ENCODE results near the gene PPP2R3A. TPM values are rescaled to one million over a fixed set of nuclear protein-coding genes. Genes with fewer than 3 reads are reported as not detected.

Gene PPP2R3A
- total and polyA plus RNA-seq, 2 experiments from 2014 or later = 6.4 to 15.2 TPM

- H3K9me3 Mint-ChIP-seq = no peaks in the 10 kb centered on the region
- Histone ChIP-seq H3K27ac (ENCODE audit: low read depth) (no peak overlapping the region), H3K36me3 (ENCODE audit: insufficient read depth) (no peaks in the 10 kb centered on the region), H4K20me1 (replicated peaks; ENCODE audit: insufficient read depth) (no peaks in the 10 kb centered on the region), H3K4me2 (no peak overlapping the region), H3K9me2 (ENCODE audit: insufficient read depth) (no peaks in the 10 kb centered on the region), H3K4me3 (no peak overlapping the region), H2AFZ (no peak overlapping the region), H3K4me1 (ENCODE audit: insufficient read depth) (no peaks in the 10 kb centered on the region), H3K79me2 (replicated peaks; ENCODE audit: insufficient read depth) (no peaks in the 10 kb centered on the region), H3K27me3 (ENCODE audit: insufficient read depth) (no peaks in the 10 kb centered on the region), H3F3A (replicated peaks; ENCODE audit: low read depth) (no peaks in the 10 kb centered on the region)
- TF ChIP-seq STAT1 (IDR thresholded peaks at IDR 0.05; ENCODE audit: unreplicated experiment) = no peak
- no peak for TF ChIP-seq POLR2AphosphoS5 (IDR thresholded peaks at IDR 0.05; ENCODE audit: low read depth)
- no peak for TF ChIP-seq EZH2 (IDR thresholded peaks at IDR 0.05; ENCODE audit: low read depth, unreplicated experiment)
- no peak for TF ChIP-seq NANOG (IDR thresholded peaks at IDR 0.05; ENCODE audit: borderline replicate concordance)
- TF ChIP-seq, protein P1, sequence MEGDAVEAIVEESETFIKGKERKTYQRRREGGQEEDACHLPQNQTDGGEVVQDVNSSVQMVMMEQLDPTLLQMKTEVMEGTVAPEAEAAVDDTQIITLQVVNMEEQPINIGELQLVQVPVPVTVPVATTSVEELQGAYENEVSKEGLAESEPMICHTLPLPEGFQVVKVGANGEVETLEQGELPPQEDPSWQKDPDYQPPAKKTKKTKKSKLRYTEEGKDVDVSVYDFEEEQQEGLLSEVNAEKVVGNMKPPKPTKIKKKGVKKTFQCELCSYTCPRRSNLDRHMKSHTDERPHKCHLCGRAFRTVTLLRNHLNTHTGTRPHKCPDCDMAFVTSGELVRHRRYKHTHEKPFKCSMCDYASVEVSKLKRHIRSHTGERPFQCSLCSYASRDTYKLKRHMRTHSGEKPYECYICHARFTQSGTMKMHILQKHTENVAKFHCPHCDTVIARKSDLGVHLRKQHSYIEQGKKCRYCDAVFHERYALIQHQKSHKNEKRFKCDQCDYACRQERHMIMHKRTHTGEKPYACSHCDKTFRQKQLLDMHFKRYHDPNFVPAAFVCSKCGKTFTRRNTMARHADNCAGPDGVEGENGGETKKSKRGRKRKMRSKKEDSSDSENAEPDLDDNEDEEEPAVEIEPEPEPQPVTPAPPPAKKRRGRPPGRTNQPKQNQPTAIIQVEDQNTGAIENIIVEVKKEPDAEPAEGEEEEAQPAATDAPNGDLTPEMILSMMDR (conservative IDR thresholded peaks at IDR 0.05; ENCODE audit: low read depth in 2 of 2) = no peak
- no peak for TF ChIP-seq JUNB (IDR thresholded peaks at IDR 0.05; ENCODE audit: unreplicated experiment)
- TF ChIP-seq EZH2phosphoT487 (IDR thresholded peaks at IDR 0.05; ENCODE audit: unreplicated experiment) = no peak
- no peak for TF ChIP-seq REST (IDR thresholded peaks at IDR 0.05; ENCODE audit: unreplicated experiment)
- no peak for TF ChIP-seq CREB1 (CRISPR knock-in tag; IDR thresholded peaks at IDR 0.05; ENCODE audit: low read depth)
- TF ChIP-seq, protein P2, sequence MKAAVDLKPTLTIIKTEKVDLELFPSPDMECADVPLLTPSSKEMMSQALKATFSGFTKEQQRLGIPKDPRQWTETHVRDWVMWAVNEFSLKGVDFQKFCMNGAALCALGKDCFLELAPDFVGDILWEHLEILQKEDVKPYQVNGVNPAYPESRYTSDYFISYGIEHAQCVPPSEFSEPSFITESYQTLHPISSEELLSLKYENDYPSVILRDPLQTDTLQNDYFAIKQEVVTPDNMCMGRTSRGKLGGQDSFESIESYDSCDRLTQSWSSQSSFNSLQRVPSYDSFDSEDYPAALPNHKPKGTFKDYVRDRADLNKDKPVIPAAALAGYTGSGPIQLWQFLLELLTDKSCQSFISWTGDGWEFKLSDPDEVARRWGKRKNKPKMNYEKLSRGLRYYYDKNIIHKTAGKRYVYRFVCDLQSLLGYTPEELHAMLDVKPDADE (IDR thresholded peaks at IDR 0.05) = no peak
- TF ChIP-seq ZNF331 (CRISPR knock-in tag; IDR thresholded peaks at IDR 0.05; ENCODE audit: low read depth) = no peak
- TF ChIP-seq, protein P3, sequence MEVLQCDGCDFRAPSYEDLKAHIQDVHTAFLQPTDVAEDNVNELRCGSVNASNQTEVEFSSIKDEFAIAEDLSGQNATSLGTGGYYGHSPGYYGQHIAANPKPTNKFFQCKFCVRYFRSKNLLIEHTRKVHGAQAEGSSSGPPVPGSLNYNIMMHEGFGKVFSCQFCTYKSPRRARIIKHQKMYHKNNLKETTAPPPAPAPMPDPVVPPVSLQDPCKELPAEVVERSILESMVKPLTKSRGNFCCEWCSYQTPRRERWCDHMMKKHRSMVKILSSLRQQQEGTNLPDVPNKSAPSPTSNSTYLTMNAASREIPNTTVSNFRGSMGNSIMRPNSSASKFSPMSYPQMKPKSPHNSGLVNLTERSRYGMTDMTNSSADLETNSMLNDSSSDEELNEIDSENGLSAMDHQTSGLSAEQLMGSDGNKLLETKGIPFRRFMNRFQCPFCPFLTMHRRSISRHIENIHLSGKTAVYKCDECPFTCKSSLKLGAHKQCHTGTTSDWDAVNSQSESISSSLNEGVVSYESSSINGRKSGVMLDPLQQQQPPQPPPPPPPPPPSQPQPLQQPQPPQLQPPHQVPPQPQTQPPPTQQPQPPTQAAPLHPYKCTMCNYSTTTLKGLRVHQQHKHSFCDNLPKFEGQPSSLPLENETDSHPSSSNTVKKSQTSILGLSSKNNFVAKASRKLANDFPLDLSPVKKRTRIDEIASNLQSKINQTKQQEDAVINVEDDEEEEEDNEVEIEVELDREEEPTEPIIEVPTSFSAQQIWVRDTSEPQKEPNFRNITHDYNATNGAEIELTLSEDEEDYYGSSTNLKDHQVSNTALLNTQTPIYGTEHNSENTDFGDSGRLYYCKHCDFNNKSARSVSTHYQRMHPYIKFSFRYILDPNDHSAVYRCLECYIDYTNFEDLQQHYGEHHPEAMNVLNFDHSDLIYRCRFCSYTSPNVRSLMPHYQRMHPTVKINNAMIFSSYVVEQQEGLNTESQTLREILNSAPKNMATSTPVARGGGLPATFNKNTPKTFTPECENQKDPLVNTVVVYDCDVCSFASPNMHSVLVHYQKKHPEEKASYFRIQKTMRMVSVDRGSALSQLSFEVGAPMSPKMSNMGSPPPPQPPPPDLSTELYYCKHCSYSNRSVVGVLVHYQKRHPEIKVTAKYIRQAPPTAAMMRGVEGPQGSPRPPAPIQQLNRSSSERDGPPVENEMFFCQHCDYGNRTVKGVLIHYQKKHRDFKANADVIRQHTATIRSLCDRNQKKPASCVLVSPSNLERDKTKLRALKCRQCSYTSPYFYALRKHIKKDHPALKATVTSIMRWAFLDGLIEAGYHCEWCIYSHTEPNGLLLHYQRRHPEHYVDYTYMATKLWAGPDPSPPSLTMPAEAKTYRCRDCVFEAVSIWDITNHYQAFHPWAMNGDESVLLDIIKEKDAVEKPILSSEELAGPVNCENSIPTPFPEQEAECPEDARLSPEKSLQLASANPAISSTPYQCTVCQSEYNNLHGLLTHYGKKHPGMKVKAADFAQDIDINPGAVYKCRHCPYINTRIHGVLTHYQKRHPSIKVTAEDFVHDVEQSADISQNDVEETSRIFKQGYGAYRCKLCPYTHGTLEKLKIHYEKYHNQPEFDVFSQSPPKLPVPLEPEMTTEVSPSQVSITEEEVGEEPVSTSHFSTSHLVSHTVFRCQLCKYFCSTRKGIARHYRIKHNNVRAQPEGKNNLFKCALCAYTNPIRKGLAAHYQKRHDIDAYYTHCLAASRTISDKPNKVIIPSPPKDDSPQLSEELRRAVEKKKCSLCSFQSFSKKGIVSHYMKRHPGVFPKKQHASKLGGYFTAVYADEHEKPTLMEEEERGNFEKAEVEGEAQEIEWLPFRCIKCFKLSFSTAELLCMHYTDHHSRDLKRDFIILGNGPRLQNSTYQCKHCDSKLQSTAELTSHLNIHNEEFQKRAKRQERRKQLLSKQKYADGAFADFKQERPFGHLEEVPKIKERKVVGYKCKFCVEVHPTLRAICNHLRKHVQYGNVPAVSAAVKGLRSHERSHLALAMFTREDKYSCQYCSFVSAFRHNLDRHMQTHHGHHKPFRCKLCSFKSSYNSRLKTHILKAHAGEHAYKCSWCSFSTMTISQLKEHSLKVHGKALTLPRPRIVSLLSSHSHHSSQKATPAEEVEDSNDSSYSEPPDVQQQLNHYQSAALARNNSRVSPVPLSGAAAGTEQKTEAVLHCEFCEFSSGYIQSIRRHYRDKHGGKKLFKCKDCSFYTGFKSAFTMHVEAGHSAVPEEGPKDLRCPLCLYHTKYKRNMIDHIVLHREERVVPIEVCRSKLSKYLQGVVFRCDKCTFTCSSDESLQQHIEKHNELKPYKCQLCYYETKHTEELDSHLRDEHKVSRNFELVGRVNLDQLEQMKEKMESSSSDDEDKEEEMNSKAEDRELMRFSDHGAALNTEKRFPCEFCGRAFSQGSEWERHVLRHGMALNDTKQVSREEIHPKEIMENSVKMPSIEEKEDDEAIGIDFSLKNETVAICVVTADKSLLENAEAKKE (CRISPR knock-in tag; IDR thresholded peaks at IDR 0.05) = no peak
- no peak for TF ChIP-seq ZNF114 (CRISPR knock-in tag; IDR thresholded peaks at IDR 0.05)
- no peak overlapping the region for H3K27ac Mint-ChIP-seq
- DNase-seq (ENCODE audit: low spot score) = no peak
- H3K4me3 Mint-ChIP-seq = no peak overlapping the region
- no peaks in the 10 kb centered on the region for H3K4me1 Mint-ChIP-seq
- H3K27me3 Mint-ChIP-seq (ENCODE audit: insufficient read depth, low read depth, poor library complexity) = peaks cover 8% of the 10 kb centered on the region
- peaks cover 4% of the 10 kb centered on the region; the same call in 1 of the 3 replicates for H3K36me3 Mint-ChIP-seq (ENCODE audit: low read depth)
- ATAC-seq = no peak
These were observed 103.2 kb downstream of the PPP2R3A start for GRCh38 chr3:136068708-136069107.
